Endothelial cell (in vitro differentiated cells): ENCODE measurements around the gene HHIPL1. TPM values are rescaled to one million over a fixed set of nuclear protein-coding genes. Genes with fewer than 3 reads are reported as not detected.

Source experiments
- DNase-seq: peaks from one replicate; pipeline ENCODE4 v3.0.0; 2021; ENCODE audit warnings: low spot score
- H3K27ac Mint-ChIP-seq: one replicate; pipeline ENCODE4 v1.8.0; 2021; ENCODE audit warnings: mixed read lengths, inconsistent platforms; ENCODE audit not compliant: unreplicated experiment
- H3K27me3 Mint-ChIP-seq: one replicate; pipeline ENCODE4 v1.8.0; 2021; ENCODE audit warnings: mild to moderate bottlenecking, moderate library complexity, mixed read lengths, inconsistent platforms; ENCODE audit not compliant: unreplicated experiment
- H3K36me3 Mint-ChIP-seq: one replicate; pipeline ENCODE4 v1.8.0; 2021; ENCODE audit warnings: mild to moderate bottlenecking, low read depth, mixed read lengths, inconsistent platforms; ENCODE audit not compliant: unreplicated experiment
- H3K4me1 Mint-ChIP-seq: one replicate; pipeline ENCODE4 v1.8.0; 2021; ENCODE audit warnings: mild to moderate bottlenecking, mixed read lengths, inconsistent platforms; ENCODE audit not compliant: unreplicated experiment
- H3K4me3 Mint-ChIP-seq: one replicate; pipeline ENCODE4 v1.8.0; 2021; ENCODE audit warnings: mild to moderate bottlenecking, mixed read lengths, inconsistent platforms; ENCODE audit not compliant: unreplicated experiment
- H3K9me3 Mint-ChIP-seq: one replicate; pipeline ENCODE4 v1.8.0; 2021; ENCODE audit warnings: mixed read lengths, inconsistent platforms; ENCODE audit not compliant: unreplicated experiment
- total RNA-seq: library from RNA; stranded (reverse); fragmentation: NEBNext Ultra II Directional; extraction: Animal tissue kit (Norgen Biotek cat#: 25700); gene quantifications from one replicate; pipeline ENCODE4 v1.2.1, GENCODE V29; 2021; ENCODE audit not compliant: unreplicated experiment
- TF ChIP-seq, protein P1 (sequence below): fragments of 200-600 bp; sonication (generic); IDR thresholded peaks from one replicate; pipeline ENCODE4 v1.5.0; 2021; ENCODE audit warnings: antibody characterized with exemption; ENCODE audit not compliant: unreplicated experiment

The HHIPL1 gene
- total RNA-seq, 1 donor from 2014 or later, result 15.1 TPM

DNA sequence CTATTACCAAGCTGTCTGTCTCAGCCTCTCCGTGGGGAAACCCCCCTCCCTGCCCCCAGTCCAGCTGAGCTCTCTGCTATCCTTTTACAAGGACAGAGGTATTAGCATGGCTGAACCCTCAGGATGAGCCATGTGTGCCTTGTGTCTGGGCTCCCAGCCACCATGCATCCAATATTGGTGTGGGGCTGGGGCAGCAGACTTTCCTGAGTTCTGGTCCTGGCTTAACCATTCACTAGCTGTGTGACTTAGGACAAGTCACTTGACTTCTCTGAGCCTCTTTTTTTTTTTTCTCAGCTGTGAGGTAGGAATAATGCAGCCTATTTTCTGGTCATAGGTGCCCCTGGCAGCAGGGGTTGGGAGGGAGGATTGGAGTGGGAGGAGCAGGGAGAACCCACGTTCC, 22.1 kb downstream of the HHIPL1 start:
- Mint-ChIP-seq H3K9me3 (no peaks in the 10 kb centered on the region), H3K27me3 (peaks cover 7% of the 10 kb centered on the region), H3K4me1 (peaks cover 37% of the 10 kb centered on the region), H3K36me3 (peaks cover 15% of the 10 kb centered on the region), H3K27ac (no peak overlapping the region), H3K4me3 (no peak overlapping the region)
- TF ChIP-seq, protein P1, sequence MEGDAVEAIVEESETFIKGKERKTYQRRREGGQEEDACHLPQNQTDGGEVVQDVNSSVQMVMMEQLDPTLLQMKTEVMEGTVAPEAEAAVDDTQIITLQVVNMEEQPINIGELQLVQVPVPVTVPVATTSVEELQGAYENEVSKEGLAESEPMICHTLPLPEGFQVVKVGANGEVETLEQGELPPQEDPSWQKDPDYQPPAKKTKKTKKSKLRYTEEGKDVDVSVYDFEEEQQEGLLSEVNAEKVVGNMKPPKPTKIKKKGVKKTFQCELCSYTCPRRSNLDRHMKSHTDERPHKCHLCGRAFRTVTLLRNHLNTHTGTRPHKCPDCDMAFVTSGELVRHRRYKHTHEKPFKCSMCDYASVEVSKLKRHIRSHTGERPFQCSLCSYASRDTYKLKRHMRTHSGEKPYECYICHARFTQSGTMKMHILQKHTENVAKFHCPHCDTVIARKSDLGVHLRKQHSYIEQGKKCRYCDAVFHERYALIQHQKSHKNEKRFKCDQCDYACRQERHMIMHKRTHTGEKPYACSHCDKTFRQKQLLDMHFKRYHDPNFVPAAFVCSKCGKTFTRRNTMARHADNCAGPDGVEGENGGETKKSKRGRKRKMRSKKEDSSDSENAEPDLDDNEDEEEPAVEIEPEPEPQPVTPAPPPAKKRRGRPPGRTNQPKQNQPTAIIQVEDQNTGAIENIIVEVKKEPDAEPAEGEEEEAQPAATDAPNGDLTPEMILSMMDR, result no peak
- no peak for DNase-seq

DNA sequence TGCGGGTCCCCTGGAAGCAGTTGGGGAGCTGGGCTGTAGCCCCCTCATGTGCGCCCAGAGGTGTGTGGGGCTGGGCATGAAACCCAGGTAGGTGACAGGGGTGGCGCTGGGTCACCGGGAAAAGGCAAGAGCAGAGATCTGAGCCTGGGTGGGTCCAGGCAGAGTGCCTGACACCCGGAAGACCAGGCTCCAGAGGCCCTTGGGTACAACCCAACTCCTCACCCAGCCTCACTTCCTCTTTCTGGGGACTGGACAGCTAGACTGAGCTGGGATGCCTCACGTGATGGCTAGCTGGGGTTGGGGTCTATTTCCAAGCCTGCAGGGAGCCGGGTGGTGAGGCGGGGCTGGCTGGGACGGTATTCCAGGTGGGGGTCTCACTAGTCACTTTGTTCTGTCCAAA, 22.9 kb downstream of the HHIPL1 start:
- Mint-ChIP-seq H3K9me3 (no peaks in the 10 kb centered on the region), H3K27me3 (peaks cover 7% of the 10 kb centered on the region), H3K36me3 (peaks cover 17% of the 10 kb centered on the region), H3K4me3 (no peak overlapping the region), H3K27ac (no peak overlapping the region), H3K4me1 (peaks cover 45% of the 10 kb centered on the region)
- DNase-seq, result no peak
- TF ChIP-seq, protein P1, result no peak

DNA sequence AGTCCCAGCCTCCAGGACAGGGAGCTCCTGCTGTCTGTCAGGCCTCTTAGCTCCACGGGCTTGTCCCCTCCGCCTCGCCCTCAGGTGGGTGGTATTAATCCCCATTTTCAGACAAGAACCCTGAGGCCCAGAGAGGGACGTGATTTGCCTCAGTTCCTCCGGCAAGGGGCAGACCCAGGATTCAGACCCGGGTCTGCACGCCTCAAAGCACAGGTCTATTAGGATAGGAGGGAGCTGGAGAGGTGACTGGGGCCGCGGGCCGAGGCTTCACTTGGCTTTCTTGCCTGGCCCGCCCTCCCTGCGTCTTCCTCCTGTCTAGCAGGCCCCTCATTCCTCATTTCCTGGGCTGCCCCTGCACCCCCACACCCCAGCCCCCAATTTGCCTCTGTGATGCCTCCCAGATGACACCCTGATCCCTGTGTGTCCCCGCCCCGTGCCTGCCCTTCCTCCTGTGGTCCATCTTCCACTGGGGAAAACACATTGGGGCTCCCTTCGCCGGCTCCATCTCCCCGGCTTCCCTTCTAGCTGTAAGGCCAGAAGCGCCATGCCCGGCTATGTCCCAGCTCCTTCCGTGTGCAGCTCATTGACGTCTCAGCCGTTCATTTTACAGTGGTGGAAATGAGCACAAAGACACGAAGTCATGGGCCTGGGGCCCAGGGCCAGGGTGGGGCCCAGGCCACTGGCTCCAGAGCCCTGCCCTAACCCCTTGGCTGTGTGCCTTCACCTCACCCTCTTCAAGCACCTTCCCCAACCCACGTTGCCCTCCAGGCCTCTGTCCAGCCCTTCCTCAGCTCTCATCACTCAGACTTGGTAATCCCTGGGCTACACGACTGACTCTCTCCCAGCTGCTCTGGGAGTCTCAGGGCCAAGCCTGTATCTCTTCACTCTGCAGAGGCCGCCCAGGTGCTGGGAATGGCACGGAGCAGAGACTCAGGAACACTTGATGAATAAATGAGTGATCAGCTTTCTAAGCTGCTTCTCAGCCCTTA, 23.7 kb downstream of the HHIPL1 start:
- no peak for DNase-seq
- Mint-ChIP-seq H3K4me1 (peaks cover 45% of the 10 kb centered on the region), H3K4me3 (no peak overlapping the region), H3K27me3 (peaks cover 8% of the 10 kb centered on the region), H3K27ac (no peak overlapping the region), H3K36me3 (peaks cover 14% of the 10 kb centered on the region), H3K9me3 (no peaks in the 10 kb centered on the region)
- TF ChIP-seq, protein P1, result no peak

DNA sequence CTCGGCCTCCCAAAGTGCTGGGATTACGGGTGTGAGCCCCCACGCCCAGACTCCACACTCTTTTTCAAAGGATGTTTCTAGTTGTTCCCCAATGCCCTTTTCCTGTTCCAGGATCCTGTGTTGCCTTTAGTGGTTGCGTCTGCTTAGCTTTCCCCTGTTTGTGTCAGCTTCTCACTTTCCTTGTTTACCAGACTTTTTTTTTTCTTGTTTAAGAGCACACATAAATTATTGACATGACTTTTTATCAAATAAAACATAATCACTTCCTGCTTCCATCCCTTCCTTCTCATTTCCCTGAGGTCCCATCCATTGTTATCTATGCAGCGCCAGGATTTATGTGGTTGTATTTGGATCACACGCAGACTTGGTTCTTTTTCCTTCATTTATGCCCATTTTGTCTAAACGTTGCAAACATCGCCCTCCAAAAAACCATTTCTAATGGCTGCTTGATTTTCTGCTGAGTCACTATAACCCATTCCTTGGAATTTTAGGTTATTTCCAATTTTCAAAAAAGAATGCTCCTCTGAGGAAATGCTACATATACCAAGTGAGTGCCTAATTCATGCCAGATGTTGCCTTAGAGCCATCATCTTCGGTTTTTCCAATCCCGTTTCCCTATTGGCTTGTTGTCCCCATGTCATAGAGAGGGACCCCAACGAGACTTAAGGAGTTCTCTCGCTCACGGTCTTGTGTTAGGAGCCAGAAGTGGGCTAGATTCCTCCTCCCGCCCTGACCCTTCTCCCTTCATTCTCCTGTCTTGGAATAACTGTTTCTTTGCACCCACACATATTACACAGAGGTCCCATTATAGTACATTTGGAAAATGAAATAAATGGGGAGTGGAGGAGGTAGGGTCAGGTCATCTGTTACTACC, 25.7 kb downstream of the HHIPL1 start:
- no peak for DNase-seq
- H3K27ac Mint-ChIP-seq, result peak overlapping the region; percentile 77
- H3K36me3 Mint-ChIP-seq, result peaks cover 14% of the 10 kb centered on the region
- H3K4me3 Mint-ChIP-seq, result peak overlapping the region; percentile 3
- H3K9me3 Mint-ChIP-seq, result no peaks in the 10 kb centered on the region
- H3K27me3 Mint-ChIP-seq, result peaks cover 6% of the 10 kb centered on the region
- TF ChIP-seq, protein P1, result no peak
- peaks cover 37% of the 10 kb centered on the region for H3K4me1 Mint-ChIP-seq
